AG20443 (cell line): Measurements from ENCODE around the gene KRTAP20-1.

Source experiments
- DNase-seq: peaks from one replicate; pipeline ENCODE4 v3.0.0; 2012; ENCODE audit warnings: low spot score, mixed read lengths

KRTAP20-1 gene

GRCh38 chr21:30616125-30616524, at the start of gene KRTAP20-1:
Gene KRTAP20-1 (plus strand): TSS chr21:30616425. CDS start chr21:30616455, 30 bp downstream.
- DNase-seq: no peak

GRCh38 chr21:30567617-30568016, 48.6 kb upstream of the KRTAP20-1 start:
- no peak for DNase-seq

- DNase-seq: no peak
Measured at GRCh38 chr21:30577766-30578165, 38.5 kb upstream of the KRTAP20-1 start.

- no peak for DNase-seq
Measured at GRCh38 chr21:30579346-30579745, 36.9 kb upstream of the KRTAP20-1 start.

GRCh38 chr21:30580132-30580531, 36.1 kb upstream of the KRTAP20-1 start:
- DNase-seq: no peak

GRCh38 chr21:30582870-30583269, 33.4 kb upstream of the KRTAP20-1 start:
- no peak for DNase-seq

GRCh38 chr21:30590297-30590696, 25.9 kb upstream of the KRTAP20-1 start, which contains the start of gene KRTAP22-2:
Gene KRTAP22-2 (minus strand): TSS chr21:30590397.
- no peak for DNase-seq

GRCh38 chr21:30592140-30592539, 24.1 kb upstream of the KRTAP20-1 start, which contains the start of gene KRTAP6-3:
Gene KRTAP6-3 (plus strand): TSS chr21:30592440. CDS start chr21:30592446, 6 bp downstream.
- no peak for DNase-seq

GRCh38 chr21:30598802-30599201, 17.4 kb upstream of the KRTAP20-1 start, which contains the start of gene KRTAP6-2:
Gene KRTAP6-2 (minus strand): TSS chr21:30598902. CDS start chr21:30598874, 28 bp downstream.
- no peak for DNase-seq

- DNase-seq: no peak
Measured at GRCh38 chr21:30600787-30601186, 15.4 kb upstream of the KRTAP20-1 start, which contains the start of gene KRTAP22-1. Gene KRTAP22-1 (plus strand): TSS chr21:30601087.

GRCh38 chr21:30605968-30606367, 10.3 kb upstream of the KRTAP20-1 start:
- DNase-seq: no peak

GRCh38 chr21:30612132-30612531, 4.1 kb upstream of the KRTAP20-1 start:
- no peak for DNase-seq

- no peak for DNase-seq
Measured at GRCh38 chr21:30613836-30614235, 2.4 kb upstream of the KRTAP20-1 start, which contains the start of gene KRTAP6-1. Gene KRTAP6-1 (minus strand): TSS chr21:30613930. CDS start chr21:30613904, 26 bp downstream.

GRCh38 chr21:30615199-30615598, 1.0 kb upstream of the KRTAP20-1 start:
- DNase-seq: no peak

GRCh38 chr21:30620080-30620479, 3.9 kb downstream of the KRTAP20-1 start:
- DNase-seq: no peak

- DNase-seq: no peak
Measured at GRCh38 chr21:30620522-30620921, 4.3 kb downstream of the KRTAP20-1 start, which contains the start of gene KRTAP20-4. Gene KRTAP20-4 (plus strand): TSS chr21:30620627.

GRCh38 chr21:30623362-30623761, 7.1 kb downstream of the KRTAP20-1 start:
- DNase-seq: no peak

GRCh38 chr21:30625449-30626165, 9.4 kb downstream of the KRTAP20-1 start:
- no peak for DNase-seq

- no peak for DNase-seq
Measured at GRCh38 chr21:30628109-30628508, 11.9 kb downstream of the KRTAP20-1 start.

GRCh38 chr21:30629200-30629599, 13.0 kb downstream of the KRTAP20-1 start:
- DNase-seq: no peak

GRCh38 chr21:30634906-30635305, 18.7 kb downstream of the KRTAP20-1 start, which contains the start of gene KRTAP20-2:
Gene KRTAP20-2 (plus strand): TSS chr21:30635206. CDS start chr21:30635264, 58 bp downstream.
- DNase-seq: no peak

GRCh38 chr21:30638686-30639085, 22.5 kb downstream of the KRTAP20-1 start:
- DNase-seq: no peak

- DNase-seq: no peak
Measured at GRCh38 chr21:30642564-30642963, 26.3 kb downstream of the KRTAP20-1 start, which contains the start of gene KRTAP20-3. Gene KRTAP20-3 (plus strand): TSS chr21:30642864.
